Activated CD8-positive, alpha-beta memory T cell treated with anti-CD3 and anti-CD28 coated beads, Interleukin-2, amount 50 U/mL, for 1 hour (primary cell): ENCODE measurements around the gene SERINC2.
"Not testable (repeated sequence)": the region's sequence is repeated elsewhere in the genome, so short reads cannot be mapped to it uniquely, and the experiment has no call there.

ENCODE experiments used
- DNase-seq: peaks from one replicate; pipeline ENCODE4 v3.0.0-alpha.2; 2020; ENCODE audit errors: extremely low read depth

The SERINC2 gene

DNA sequence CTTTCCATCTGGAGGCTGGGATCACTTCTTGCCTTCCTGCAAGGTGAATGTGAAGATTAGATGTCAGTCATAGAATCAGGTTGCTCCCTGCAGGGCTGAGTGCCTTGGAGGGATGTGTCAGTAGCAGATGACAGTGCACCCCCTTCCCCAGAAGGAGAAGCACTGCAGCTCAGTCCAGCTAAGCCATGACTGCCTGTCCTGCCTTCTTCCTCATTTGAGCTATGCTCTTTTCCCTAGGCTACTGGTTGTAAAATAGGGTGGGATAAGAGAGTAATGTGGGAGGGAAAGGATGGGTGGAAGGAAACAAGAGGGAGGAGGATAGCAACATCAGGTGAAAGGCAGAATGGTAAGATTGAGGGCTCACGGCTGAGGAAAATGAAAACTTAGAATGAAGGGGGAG, 29.0 kb upstream of the SERINC2 start:
- DNase-seq: no peak

- DNase-seq: not testable (repeated sequence)
Observed at GRCh38 chr1:31386576-31387243, 26.3 kb upstream of the SERINC2 start.

- no peak for DNase-seq
Observed at GRCh38 chr1:31387612-31388011, 25.4 kb upstream of the SERINC2 start.

DNA sequence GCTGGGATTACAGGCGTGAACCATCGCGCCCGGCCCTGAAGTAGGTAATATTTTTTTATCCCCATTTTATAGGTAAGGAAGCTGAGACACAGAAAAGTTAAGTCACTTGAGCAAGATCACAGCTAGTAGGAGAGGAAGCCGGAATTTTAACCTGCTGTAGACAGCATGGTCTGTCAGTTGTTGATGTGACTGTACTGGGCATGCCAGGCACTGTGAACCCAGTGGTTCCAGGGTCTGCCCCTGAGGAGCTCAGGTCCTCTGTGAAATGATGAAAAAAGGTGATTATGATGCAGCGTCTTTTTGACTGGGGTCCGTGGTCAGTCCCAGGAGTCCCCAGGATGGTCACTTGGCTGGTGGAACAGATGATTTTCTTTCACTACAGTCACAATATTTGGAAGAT, 23.4 kb upstream of the SERINC2 start:
- DNase-seq: no peak

GRCh38 chr1:31390071-31390470, 22.9 kb upstream of the SERINC2 start:
- no peak for DNase-seq

DNA sequence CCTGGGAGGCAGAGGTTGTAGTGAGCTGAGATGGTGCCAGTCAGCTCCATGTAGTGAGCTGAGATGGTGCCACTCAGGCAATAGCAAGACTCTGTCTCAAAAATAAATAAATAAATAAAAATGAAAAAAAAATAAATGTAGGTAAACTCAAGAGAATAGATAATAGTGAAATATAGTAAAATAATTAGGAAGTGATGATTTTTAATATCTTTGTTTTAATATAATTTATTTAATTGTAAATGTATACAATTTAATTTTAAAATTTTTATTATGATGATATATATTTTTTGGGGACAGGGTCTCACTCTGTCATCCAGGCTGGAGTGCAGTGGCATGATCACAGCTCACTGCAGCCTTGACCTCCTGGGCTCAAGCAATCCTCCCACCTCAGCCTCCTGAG, 19.6 kb upstream of the SERINC2 start:
- DNase-seq: no peak

DNA sequence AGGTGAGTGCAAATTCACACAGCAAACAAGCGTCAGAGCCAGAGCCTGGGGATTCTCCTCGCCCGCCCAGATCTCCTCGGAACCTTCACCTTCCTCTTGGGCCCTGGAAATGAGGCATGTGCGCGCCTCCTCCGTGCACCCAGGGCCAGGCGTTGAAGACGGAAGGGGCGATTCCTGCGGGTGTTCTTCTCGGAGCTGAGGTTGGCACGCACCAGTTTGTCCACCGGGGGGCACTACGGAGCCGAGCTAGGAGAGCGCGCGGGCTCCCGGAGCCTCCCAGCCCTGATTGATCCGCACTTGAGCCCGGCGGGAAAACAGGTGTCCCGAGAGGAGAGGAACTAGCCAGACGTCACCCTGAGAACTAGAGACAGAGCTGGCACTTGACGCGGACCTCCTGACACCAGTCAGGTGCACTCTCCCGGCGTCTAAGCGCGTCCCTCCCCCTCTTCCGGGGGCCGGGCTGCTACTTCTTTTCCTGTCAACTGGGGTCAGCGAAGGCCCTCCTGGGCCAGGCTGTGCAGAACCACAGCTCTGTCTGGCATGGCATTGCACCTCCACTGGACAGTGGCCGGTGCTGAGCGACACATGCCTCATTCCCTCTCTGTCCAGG, 18.3 kb upstream of the SERINC2 start:
- DNase-seq: peak; percentile 27

- DNase-seq: no peak
Observed at GRCh38 chr1:31396633-31397351, 16.2 kb upstream of the SERINC2 start.

GRCh38 chr1:31397360-31398095, 15.5 kb upstream of the SERINC2 start:
- no peak for DNase-seq

- no peak for DNase-seq
Observed at GRCh38 chr1:31398246-31398645, 14.8 kb upstream of the SERINC2 start.

DNA sequence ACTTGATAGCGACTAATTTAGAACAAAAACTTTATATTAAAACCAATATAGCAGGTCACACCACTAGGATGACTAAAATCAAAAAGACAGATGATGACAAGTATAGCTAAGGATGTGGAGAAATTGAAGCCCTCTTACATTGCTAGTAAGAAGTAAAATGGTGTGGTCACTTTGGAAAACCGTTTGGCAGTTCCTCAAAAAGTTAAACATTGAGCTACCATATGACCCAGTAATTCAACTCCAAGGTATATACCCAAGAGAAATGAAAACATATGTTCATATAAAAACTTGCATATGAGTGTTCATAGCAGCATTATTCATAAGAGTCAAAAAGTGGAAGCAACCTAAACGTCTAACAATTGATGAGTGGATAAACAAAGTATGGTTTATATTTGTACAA, 13.0 kb upstream of the SERINC2 start:
- DNase-seq: no peak

- no peak for DNase-seq
Observed at GRCh38 chr1:31400393-31400792, 12.6 kb upstream of the SERINC2 start.

DNA sequence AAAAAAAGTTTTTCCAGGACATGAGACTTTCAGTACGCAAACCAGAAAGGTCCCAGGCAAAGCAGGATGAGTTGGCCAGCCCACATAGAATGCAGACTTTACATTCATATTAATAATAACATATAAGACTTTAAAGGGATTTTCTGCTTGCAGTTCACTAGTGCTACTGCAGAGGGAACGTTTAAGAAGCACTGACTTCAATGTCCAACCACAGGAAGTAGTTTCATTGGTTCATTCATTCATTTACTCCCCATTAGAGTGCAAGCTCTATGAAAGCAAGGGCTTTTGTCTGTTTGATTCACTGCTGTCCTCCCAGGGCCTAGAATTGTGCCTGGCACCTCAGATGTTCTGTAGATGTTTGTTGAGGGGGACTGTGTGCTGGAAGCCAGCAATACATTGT, 11.8 kb upstream of the SERINC2 start:
- DNase-seq: no peak

GRCh38 chr1:31405578-31406245, 7.3 kb upstream of the SERINC2 start:
- DNase-seq: no peak

GRCh38 chr1:31407029-31407626, 5.9 kb upstream of the SERINC2 start:
- DNase-seq: no peak

DNA sequence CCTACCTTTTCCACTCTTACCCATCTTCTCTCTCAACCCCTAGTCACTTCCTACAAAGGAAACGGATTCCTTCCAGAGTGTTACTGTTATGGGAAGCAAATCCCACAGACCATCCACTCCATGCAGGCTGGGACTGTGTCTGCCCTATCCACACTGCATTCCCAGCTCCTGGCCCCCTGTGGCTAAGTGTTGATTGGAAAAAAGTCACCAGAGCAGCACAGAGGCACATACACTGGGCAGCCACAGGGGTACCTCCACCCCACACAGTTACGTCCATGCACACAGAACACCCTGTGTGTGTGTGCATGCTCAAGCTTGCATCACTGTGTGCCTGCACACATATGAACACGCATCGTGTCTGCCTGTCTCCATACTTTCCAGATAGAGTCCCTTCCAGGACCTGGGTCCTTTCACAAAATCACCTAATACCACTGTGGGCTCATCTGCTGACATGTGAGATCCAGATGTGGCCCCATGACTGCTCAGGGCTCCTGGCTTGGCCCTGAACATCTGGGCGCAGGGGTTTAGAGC, 4.2 kb upstream of the SERINC2 start:
- no peak for DNase-seq

- DNase-seq: no peak
Observed at GRCh38 chr1:31409946-31410858, 2.8 kb upstream of the SERINC2 start.

DNA sequence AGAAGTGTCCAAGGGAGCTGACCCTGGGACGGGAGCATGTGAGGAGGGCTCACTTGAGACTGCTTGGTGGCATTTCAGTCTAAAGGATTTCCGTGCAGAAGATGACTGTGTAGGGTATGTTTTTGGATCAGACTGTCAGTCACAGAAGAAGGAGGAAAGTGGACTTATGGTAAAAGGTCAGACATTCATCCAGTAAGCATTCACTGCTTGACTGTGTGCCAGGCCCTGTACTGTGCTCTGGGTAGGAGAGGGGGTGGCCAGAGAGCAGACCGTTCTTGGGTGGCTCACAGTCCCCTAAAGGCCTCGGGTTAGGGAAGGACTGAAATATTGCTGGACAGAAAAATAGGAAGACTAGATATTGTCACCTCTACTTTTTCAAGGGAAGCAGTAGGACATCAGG, 2.1 kb upstream of the SERINC2 start:
- no peak for DNase-seq

- no peak for DNase-seq
Observed at GRCh38 chr1:31412205-31412604, 808 bp upstream of the SERINC2 start.

DNA sequence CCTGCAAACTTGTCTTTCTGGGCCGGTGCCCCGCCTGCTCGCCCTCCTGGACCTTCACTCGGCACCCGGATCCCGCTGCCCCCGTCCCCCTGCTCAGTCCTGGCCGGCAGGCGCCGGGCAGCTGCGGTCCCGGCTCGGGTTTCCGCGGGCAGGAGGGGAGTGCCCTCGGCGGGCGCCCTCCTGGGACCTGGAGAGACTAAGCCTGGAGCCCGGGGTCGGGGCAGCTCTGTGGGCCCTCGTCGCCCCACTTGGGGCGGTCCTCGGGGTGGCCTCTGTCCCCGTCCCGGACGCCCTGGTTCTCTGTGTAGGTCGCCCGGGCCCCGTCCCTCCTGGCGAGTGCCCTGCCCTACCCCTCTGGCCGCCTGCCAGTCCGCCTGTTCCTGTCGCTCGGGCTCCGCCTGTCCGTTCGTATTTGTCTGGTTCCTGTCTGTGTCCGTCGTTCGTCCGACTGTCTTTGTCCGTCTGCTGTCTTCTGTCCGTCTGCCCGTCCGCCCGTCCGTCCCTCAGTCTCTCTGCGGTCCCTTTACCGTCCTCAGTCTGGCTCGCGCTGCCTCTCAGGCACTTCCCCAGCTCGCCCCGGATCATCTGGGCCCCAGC, 490 bp downstream of the SERINC2 start:
- no peak for DNase-seq
